Putamen (tissue), 1 donor: ENCODE measurements around the gene HIC1.

Experiments used
- DNase-seq: peaks from one replicate; pipeline ENCODE4 v3.0.0-alpha.2; 2016; ENCODE audit warnings: low spot score

The HIC1 gene

GRCh38 chr17:2107050-2107449 lies 52.1 kb downstream of the HIC1 start:
- DNase-seq: no peak

GRCh38 chr17:2107506-2107905 lies 52.6 kb downstream of the HIC1 start:
- no peak for DNase-seq

GRCh38 chr17:2108170-2108569 lies 53.3 kb downstream of the HIC1 start:
- DNase-seq: no peak

- no peak for DNase-seq
Observed at GRCh38 chr17:2110436-2110835, 55.5 kb downstream of the HIC1 start.

GRCh38 chr17:2111691-2112090 lies 56.8 kb downstream of the HIC1 start:
- no peak for DNase-seq
